Right lobe of liver (tissue), 4 donors: Measurements from ENCODE around the gene CUL9.

Source experiments
- CTCF ChIP-seq, 4 donors: fragments of 200-600 bp in 3 of 4; fragments of 450-650 bp in 1 of 4; IDR thresholded peaks; one replicate each; pipeline versions ENCODE4 v1.5.1 to v1.8.0; 2016 to 2022; ENCODE audit warnings: antibody characterized with exemption in 4 of 4, mild to moderate bottlenecking in 2 of 4
- POLR2A ChIP-seq: fragments of 450-650 bp; IDR thresholded peaks from one replicate; pipeline ENCODE4 v1.6.1; 2017; ENCODE audit warnings: antibody characterized with exemption, mild to moderate bottlenecking
- donor health status: DM: no; HTN: no; CAD: no.
- donor health status: DM: no; HTN: no; CAD: no.
- donor health status: DM: no; HTN: yes; CAD: no.

- TF ChIP-seq POLR2A, result no peak
- no peak for TF ChIP-seq CTCF (IDR thresholded peaks at IDR 0.05)
These were observed 21.2 kb downstream of the CUL9 start for GRCh38 chr6:43203029-43203717.
